Measurements from ENCODE around the gene FAM241A.

The FAM241A gene

DNA sequence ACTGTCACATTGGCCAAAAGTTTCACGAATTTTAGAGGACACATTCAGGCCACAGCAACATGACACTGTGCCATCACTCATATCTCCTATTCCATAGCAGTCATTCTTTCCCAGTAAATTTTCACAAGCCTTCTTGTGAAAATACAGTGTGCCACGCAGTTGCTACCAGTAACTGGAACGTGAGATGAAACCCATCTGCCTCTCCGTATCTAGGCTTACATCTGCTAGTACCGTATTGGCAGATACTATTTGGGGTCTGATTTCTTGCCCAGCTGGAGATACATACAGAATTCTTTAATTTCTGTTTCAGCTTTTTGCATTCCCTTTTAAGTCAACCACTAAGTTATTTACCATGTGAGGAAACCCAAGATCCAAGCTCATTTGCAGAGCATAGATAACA lies 8.7 kb upstream of the FAM241A start:
- TF ChIP-seq, protein P1, sequence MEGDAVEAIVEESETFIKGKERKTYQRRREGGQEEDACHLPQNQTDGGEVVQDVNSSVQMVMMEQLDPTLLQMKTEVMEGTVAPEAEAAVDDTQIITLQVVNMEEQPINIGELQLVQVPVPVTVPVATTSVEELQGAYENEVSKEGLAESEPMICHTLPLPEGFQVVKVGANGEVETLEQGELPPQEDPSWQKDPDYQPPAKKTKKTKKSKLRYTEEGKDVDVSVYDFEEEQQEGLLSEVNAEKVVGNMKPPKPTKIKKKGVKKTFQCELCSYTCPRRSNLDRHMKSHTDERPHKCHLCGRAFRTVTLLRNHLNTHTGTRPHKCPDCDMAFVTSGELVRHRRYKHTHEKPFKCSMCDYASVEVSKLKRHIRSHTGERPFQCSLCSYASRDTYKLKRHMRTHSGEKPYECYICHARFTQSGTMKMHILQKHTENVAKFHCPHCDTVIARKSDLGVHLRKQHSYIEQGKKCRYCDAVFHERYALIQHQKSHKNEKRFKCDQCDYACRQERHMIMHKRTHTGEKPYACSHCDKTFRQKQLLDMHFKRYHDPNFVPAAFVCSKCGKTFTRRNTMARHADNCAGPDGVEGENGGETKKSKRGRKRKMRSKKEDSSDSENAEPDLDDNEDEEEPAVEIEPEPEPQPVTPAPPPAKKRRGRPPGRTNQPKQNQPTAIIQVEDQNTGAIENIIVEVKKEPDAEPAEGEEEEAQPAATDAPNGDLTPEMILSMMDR (IDR thresholded peaks at IDR 0.05; ENCODE audit: borderline replicate concordance, insufficient read depth, low read depth, low read length) = no peak

DNA sequence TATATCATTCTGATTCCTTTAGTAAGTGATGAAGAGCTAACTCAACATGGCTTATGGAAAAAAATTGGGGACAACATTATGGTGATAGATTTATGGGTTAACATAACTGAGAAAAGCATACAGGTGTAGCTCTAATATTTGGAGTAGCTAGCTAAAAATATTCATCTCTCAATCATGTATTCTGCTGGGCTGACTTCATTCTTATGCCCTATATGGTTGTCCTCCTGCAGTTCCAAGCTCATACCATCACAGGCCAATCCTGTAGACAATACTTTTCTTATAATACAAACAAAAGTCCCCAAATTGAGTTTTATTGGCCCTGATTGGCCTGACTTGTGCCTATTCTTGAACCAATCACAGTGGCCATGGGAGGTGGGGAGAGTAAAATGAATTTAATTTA lies 6.7 kb upstream of the FAM241A start:
- H3K4me3 ChIP-seq (ENCODE audit: low read depth, low read length) = no peak overlapping the region
- TF ChIP-seq, protein P1 (IDR thresholded peaks at IDR 0.05; ENCODE audit: borderline replicate concordance, insufficient read depth, low read depth, low read length) = no peak

More for the DNA sequence above, 8.7 kb upstream of the FAM241A start:
- H3K4me3 ChIP-seq (ENCODE audit: low read depth, low read length) = no peak overlapping the region

DNA sequence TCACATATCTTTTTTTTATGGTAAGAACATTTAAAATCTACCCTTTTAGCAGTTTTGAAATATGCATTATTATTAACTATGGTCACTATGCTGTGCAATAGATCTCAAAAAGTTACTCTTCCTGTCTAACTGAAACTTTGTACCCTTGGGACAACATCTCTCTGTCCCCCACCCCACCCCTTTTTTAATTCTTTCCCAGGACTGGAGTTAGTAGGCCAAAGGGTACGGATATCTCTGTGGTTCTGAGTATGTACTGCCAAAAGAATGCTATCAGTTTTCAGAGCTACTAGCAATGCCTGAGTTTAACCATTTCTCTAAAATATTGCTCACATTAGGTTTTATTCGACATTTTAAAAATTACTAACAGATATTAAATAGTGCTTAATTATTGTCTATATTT lies 4.7 kb upstream of the FAM241A start:
- TF ChIP-seq, protein P1 (IDR thresholded peaks at IDR 0.05; ENCODE audit: borderline replicate concordance, insufficient read depth, low read depth, low read length) = no peak

DNA sequence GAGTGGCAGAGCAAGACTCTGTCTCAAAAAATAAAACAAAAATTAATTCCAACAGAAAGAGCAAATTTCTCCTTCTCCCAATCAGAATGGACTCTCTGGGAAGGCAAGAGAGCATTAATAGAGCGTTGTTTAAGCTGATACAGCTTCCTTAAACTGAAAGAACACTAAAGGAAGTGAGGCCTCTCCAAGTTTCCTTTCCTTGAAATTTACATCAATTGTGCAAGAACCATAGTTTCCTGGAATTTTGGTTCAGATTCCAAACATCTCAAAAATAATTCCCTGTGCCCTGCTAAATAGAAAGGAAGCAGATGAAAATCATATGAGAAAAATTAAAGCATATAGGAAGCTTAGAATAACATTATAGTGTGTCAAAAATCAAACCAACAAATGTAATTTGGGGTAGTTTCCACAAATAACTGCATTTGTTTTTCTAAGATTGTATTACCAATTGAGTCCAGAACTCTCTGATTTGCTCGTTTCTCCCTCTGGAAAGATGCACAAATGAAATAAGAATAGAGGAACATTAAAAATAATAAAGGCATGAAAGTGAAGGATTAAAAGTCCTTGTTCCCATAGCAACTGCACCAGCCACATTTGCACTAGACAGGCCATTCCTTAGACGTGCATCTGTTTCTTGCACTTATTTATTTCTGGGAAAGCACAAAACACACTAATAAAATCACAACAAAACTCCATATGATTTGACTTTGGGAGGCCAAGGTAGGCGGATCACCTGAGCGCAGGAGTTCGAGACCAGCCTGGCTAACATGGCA lies 3.7 kb upstream of the FAM241A start:
- TF ChIP-seq, protein P1 (IDR thresholded peaks at IDR 0.05; ENCODE audit: borderline replicate concordance, insufficient read depth, low read depth, low read length) = no peak
- H3K4me3 ChIP-seq (ENCODE audit: low read depth, low read length) = no peak overlapping the region

More for the DNA sequence above, 4.7 kb upstream of the FAM241A start:
- no peak overlapping the region for H3K4me3 ChIP-seq (ENCODE audit: low read depth, low read length)

DNA sequence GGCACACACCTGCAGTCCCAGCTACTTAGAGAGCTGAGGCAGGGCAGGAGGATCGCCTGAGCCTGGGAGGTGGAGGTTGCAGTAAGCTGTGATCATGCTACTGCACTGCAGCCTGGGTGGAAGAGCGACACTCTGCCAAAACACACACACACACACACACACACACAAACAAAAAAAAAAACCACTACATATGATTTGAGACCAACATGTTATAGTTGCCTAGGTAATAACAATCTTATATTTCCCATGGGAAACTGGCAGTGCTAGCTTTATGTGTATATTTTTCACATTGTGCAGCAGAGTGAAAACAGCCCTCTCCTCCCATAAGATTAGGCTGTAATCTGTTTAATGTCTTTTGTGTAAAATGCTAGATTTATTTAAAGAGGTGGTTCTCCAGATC lies 3.1 kb upstream of the FAM241A start:
- H3K4me3 ChIP-seq (ENCODE audit: low read depth, low read length) = no peak overlapping the region
- TF ChIP-seq, protein P1 (IDR thresholded peaks at IDR 0.05; ENCODE audit: borderline replicate concordance, insufficient read depth, low read depth, low read length) = no peak

DNA sequence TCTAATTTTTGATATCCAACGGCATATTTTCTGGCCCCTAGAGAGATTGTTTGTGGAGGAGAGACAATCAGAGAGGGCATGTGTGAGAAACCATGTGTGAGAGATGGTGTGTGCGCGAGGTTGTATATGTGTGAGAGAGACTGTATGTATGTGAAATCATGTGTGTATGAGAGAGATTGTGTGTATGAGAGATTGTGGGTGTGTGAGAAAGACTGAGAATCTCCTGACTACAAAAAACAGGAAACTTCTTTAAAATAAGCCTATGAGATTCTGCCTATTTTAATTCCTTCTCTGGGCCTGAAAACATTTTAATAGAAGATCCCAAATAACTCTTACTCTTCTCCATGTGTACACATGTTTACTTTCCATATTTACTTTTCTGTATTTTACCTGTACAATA lies 1.5 kb upstream of the FAM241A start:
- no peak overlapping the region for H3K4me3 ChIP-seq (ENCODE audit: low read depth, low read length)
- TF ChIP-seq, protein P1 (IDR thresholded peaks at IDR 0.05; ENCODE audit: borderline replicate concordance, insufficient read depth, low read depth, low read length) = no peak
